DND-41 (cell line): ENCODE measurements around the gene MND1.

ENCODE experiments used
- ATAC-seq: fragments of 200-7000 bp; cut with Tn5 transposase; 3 replicates; pipeline ENCODE4 v1.9.1; 2021; ENCODE audit warnings: low read depth; ENCODE audit not compliant: insufficient read depth
- DNase-seq: peaks from one replicate; pipeline ENCODE4 v3.0.0-alpha.2; 2020
- H2AFZ ChIP-seq: 2 replicates; pipeline ENCODE4 v1.6.0; 2012; ENCODE audit warnings: low read depth, low read length
- H3K27ac ChIP-seq: 2 replicates; pipeline ENCODE4 v1.5.1; 2012; ENCODE audit warnings: low read length, inconsistent platforms
- H3K27me3 ChIP-seq: fragments of 200-600 bp; sonication (generic); 2 replicates; pipeline ENCODE4 v1.6.0; 2012; ENCODE audit warnings: low read length, mild to moderate bottlenecking, inconsistent platforms; ENCODE audit not compliant: insufficient read depth, poor library complexity
- H3K36me3 ChIP-seq: 2 replicates; pipeline ENCODE4 v1.5.1; 2012; ENCODE audit warnings: low read length, inconsistent platforms; ENCODE audit not compliant: insufficient read depth
- H3K4me1 ChIP-seq: 2 replicates; pipeline ENCODE4 v1.5.1; 2012; ENCODE audit warnings: mild to moderate bottlenecking, low read length; ENCODE audit not compliant: insufficient read depth
- H3K4me2 ChIP-seq: 2 replicates; pipeline ENCODE4 v1.6.0; 2012; ENCODE audit warnings: mild to moderate bottlenecking, moderate library complexity, low read length, inconsistent platforms; ENCODE audit not compliant: insufficient read depth
- H3K4me3 ChIP-seq, 2 experiments: fragments of 200-600 bp in 1 of 2; shearing (Covaris generic) in 1 of 2; 2 replicates each; pipeline ENCODE4 v1.5.1; 2012 to 2016; ENCODE audit warnings: inconsistent platforms in 2 of 2, low read length in 2 of 2, mild to moderate bottlenecking in 2 of 2, low read depth in 1 of 2, moderate library complexity in 1 of 2
- H3K79me2 ChIP-seq: 2 replicates; pipeline ENCODE4 v1.6.0; 2012; ENCODE audit warnings: low read length, inconsistent platforms; ENCODE audit not compliant: insufficient read depth
- H3K9ac ChIP-seq: 2 replicates; pipeline ENCODE4 v1.6.0; 2012; ENCODE audit warnings: low read depth, mild to moderate bottlenecking, inconsistent platforms, low read length, moderate library complexity
- H3K9me3 ChIP-seq: 2 replicates; pipeline ENCODE4 v1.5.1; 2012; ENCODE audit warnings: low read length, moderate library complexity, mild to moderate bottlenecking, inconsistent platforms; ENCODE audit not compliant: insufficient read depth, severe bottlenecking
- H4K20me1 ChIP-seq: 2 replicates; pipeline ENCODE4 v1.6.0; 2012; ENCODE audit warnings: low read length; ENCODE audit not compliant: insufficient read depth
- EZH2 ChIP-seq: IDR thresholded peaks from 3 replicates; pipeline ENCODE4 v1.6.1; 2012; ENCODE audit warnings: borderline replicate concordance, low read depth, mild to moderate bottlenecking, moderate library complexity, low read length, inconsistent platforms; ENCODE audit not compliant: severe bottlenecking
- TF ChIP-seq, protein P1 (sequence below): IDR thresholded peaks from 2 replicates; pipeline ENCODE4 v1.5.1; 2012; ENCODE audit warnings: borderline replicate concordance, low read length, moderate library complexity, mild to moderate bottlenecking; ENCODE audit not compliant: poor library complexity, severe bottlenecking; ENCODE audit errors: extremely low read depth

Gene MND1

DNA sequence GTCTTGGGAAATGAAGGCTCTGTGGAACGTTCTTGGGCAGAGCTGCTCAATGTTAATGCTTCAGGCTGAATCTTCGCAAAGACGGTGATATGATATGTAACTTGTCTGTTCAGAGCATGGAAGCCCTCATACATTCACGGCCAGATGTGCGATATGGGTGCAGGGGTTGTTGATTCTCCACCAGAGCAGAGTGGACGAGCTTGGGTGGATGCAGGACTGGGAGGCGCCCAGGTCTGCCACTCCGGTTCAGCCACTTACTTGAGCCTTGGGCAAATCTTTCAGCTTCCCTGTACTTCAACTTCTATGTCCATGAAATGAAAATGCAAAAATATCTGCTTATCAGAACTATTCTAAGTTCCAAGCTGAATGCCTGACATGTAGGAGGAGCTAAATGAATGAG, 47.4 kb upstream of the MND1 start:
- Histone ChIP-seq H3K27me3 (no peaks in the 10 kb centered on the region), H3K36me3 (peaks cover 17% of the 10 kb centered on the region; the same call in 1 of the 2 replicates), H4K20me1 (no peaks in the 10 kb centered on the region), H2AFZ (no peak overlapping the region), H3K4me3 (no peak overlapping the region), H3K9me3 (peaks cover 11% of the 10 kb centered on the region), H3K79me2 (no peaks in the 10 kb centered on the region), H3K4me2 (no peak overlapping the region), H3K9ac (no peak overlapping the region), H3K4me1 (no peaks in the 10 kb centered on the region), H3K27ac (no peak overlapping the region)
- DNase-seq (no peak), ATAC-seq (no peak)
- TF ChIP-seq EZH2, result no peak
- TF ChIP-seq, protein P1, sequence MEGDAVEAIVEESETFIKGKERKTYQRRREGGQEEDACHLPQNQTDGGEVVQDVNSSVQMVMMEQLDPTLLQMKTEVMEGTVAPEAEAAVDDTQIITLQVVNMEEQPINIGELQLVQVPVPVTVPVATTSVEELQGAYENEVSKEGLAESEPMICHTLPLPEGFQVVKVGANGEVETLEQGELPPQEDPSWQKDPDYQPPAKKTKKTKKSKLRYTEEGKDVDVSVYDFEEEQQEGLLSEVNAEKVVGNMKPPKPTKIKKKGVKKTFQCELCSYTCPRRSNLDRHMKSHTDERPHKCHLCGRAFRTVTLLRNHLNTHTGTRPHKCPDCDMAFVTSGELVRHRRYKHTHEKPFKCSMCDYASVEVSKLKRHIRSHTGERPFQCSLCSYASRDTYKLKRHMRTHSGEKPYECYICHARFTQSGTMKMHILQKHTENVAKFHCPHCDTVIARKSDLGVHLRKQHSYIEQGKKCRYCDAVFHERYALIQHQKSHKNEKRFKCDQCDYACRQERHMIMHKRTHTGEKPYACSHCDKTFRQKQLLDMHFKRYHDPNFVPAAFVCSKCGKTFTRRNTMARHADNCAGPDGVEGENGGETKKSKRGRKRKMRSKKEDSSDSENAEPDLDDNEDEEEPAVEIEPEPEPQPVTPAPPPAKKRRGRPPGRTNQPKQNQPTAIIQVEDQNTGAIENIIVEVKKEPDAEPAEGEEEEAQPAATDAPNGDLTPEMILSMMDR, result no peak

DNA sequence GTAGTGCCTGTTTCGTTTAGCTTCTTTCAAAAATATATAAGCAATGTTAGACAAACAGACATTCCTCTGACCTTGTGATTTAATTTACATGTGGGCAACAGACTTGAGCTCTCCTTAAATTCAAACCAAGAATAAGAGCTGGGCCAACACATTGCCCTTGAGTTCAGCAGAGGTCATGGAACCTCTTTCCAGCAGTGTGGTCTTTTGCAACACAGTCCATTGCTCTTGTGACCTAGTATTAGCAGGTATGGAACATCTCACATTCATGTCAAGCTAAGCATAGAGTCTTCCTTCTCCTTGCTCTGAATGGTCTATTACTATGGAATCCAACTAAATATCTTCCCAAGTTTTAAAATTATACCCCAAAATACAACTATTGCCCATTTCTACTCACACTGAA, 33.7 kb upstream of the MND1 start:
- Histone ChIP-seq H3K9me3 (no peaks in the 10 kb centered on the region), H3K4me1 (no peaks in the 10 kb centered on the region), H3K27me3 (no peaks in the 10 kb centered on the region), H2AFZ (no peak overlapping the region), H4K20me1 (no peaks in the 10 kb centered on the region), H3K79me2 (no peaks in the 10 kb centered on the region), H3K4me2 (no peak overlapping the region), H3K27ac (no peak overlapping the region), H3K36me3 (no peaks in the 10 kb centered on the region), H3K9ac (no peak overlapping the region), H3K4me3 (no peak overlapping the region)
- ATAC-seq (no peak), DNase-seq (no peak)
- no peak for TF ChIP-seq EZH2
- TF ChIP-seq, protein P1, result no peak

DNA sequence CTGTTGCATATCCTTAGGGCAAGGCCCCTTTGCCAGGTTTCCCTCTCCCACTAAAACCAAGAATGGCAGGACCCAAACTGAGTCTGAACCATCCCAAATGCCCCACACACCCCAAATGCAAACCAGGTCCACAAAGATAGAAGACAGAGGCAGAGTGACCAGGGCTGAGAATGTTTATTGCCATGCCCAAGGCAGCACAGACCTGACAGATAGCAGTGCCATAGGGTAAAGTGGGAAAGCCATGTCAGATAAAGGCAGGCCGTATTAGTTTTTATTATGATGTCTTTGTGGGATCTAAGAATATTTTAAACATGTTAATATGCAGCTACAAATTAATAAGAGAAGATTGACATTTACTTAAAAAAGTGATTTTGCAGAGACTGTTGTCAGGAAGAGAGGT, 29.6 kb upstream of the MND1 start:
- ATAC-seq (no peak), DNase-seq (no peak)
- Histone ChIP-seq H3K79me2 (no peaks in the 10 kb centered on the region), H3K4me2 (no peak overlapping the region), H3K9me3 (no peaks in the 10 kb centered on the region), H2AFZ (no peak overlapping the region), H3K27me3 (no peaks in the 10 kb centered on the region), H3K36me3 (no peaks in the 10 kb centered on the region), H3K4me3 (no peak overlapping the region), H4K20me1 (no peaks in the 10 kb centered on the region), H3K4me1 (no peaks in the 10 kb centered on the region), H3K9ac (no peak overlapping the region), H3K27ac (no peak overlapping the region)
- TF ChIP-seq, protein P1, result no peak
- no peak for TF ChIP-seq EZH2

DNA sequence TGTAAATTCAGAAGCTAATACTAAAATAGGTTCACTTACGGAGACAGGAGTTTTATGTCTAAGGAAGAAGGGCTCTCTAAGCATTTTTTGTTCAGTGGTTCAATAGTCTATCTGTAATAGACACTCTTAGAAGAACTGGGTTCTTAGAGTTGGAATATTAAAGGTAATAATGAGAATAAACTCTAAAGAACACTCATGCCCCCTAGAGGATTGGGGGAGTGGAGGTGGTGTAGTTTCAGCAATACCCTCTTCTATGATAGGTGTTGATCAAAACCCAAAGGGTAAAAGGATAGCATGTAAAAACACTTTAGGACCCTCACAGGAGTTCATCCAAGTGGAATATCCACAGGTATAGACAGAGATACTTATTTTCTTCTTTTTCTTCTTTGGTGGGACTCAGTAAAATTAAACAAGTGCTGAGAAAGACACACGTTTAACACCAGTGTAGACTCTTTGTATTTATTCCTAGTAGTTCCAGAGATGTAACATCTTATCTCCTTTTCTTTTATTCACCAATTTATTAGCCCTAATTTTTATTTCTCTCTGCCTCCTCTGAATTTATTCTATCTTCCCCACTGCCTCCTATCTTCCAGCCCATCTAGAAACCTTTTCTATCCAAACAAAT, 25.7 kb upstream of the MND1 start:
- Histone ChIP-seq H3K4me1 (no peaks in the 10 kb centered on the region), H3K4me2 (no peak overlapping the region), H3K4me3 (no peak overlapping the region), H3K9ac (no peak overlapping the region), H3K79me2 (no peaks in the 10 kb centered on the region), H3K36me3 (0 out of 2 replicates have a peak, but pooled peaks cover 3% of the 10 kb centered on the region), H2AFZ (no peak overlapping the region), H4K20me1 (no peaks in the 10 kb centered on the region), H3K27me3 (no peaks in the 10 kb centered on the region), H3K27ac (no peak overlapping the region), H3K9me3 (no peaks in the 10 kb centered on the region)
- DNase-seq (peak; percentile 28), ATAC-seq (peak; percentile 88)
- TF ChIP-seq EZH2, result no peak
- TF ChIP-seq, protein P1, result peak; percentile 80
